ENCODE measurements around the gene SNRK.

DNA sequence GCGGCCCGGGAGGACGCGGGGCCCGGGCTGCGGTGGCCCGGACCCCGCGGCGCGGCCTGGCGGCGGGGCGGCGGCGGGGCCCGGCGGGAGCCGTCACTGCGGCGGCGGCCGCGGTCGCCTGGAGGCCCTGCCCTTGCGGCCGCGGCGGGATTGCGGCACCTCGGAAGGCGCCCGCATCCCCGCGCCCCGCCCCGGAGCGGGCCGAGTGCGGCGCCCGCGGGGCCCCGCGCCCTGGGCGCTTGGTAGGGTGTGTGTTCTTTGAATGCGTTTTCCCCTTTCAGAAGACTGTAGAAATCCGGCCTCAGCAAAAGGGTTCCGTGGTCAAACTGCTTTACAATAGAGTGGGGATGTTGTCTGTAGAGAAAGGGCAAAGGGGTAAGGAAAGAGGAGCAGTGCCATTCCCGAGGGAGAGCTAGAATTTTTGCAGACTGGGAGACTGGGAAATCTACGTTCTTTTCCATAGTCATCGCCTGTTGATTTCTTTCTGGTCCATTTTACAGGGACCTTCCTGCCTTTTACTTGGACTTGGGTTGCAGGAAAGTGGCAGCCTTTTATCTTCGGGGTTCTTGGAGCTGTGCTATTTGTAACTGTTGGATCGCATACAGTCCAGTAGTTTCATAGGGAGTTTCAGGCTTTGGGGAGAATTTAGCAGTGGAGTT is 630 bp downstream of the SNRK start:
- TF ChIP-seq, protein P1, sequence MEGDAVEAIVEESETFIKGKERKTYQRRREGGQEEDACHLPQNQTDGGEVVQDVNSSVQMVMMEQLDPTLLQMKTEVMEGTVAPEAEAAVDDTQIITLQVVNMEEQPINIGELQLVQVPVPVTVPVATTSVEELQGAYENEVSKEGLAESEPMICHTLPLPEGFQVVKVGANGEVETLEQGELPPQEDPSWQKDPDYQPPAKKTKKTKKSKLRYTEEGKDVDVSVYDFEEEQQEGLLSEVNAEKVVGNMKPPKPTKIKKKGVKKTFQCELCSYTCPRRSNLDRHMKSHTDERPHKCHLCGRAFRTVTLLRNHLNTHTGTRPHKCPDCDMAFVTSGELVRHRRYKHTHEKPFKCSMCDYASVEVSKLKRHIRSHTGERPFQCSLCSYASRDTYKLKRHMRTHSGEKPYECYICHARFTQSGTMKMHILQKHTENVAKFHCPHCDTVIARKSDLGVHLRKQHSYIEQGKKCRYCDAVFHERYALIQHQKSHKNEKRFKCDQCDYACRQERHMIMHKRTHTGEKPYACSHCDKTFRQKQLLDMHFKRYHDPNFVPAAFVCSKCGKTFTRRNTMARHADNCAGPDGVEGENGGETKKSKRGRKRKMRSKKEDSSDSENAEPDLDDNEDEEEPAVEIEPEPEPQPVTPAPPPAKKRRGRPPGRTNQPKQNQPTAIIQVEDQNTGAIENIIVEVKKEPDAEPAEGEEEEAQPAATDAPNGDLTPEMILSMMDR (IDR thresholded peaks at IDR 0.05; ENCODE audit: insufficient read depth, low read length, poor library complexity, severe bottlenecking) = no peak
- TF ChIP-seq EZH2phosphoT487 (conservative IDR thresholded peaks at IDR 0.05; ENCODE audit: low read length) = no peak
